Ovary (tissue), 3 donors: ENCODE results near the gene IP6K2.

Source experiments
- POLR2A ChIP-seq: fragments of 450-650 bp; IDR thresholded peaks from one replicate; pipeline ENCODE4 v1.6.1; 2017; ENCODE audit warnings: antibody characterized with exemption, mild to moderate bottlenecking, moderate library complexity
- TF ChIP-seq, protein P1 (sequence below), 3 donors: fragments of 450-650 bp in 2 of 3; fragments of 200-600 bp in 1 of 3; IDR thresholded peaks; one replicate each; pipeline versions ENCODE4 v1.5.1 to v1.8.0; 2016 to 2022; ENCODE audit warnings: antibody characterized with exemption in 3 of 3, mild to moderate bottlenecking in 1 of 3
- donor health status: DM: no; HTN: no; CAD: no.

DNA sequence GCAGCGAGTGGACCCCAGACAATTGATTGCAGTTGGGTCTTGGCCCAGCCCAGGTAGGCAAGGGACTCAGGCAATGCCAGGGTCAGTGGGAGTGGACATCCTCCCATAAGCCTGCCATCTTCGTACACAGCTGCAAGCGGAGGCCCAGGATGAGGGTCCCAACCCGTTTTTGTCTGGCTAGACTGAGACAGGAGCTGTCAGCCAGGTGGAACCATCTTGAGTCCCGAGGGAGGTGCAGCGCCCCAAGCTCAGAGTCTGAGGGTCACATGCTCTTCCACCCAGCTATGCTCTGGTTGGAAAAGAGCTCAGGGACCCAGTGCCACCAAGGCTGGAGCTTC is 22.6 kb upstream of the IP6K2 start:
- TF ChIP-seq, protein P1, sequence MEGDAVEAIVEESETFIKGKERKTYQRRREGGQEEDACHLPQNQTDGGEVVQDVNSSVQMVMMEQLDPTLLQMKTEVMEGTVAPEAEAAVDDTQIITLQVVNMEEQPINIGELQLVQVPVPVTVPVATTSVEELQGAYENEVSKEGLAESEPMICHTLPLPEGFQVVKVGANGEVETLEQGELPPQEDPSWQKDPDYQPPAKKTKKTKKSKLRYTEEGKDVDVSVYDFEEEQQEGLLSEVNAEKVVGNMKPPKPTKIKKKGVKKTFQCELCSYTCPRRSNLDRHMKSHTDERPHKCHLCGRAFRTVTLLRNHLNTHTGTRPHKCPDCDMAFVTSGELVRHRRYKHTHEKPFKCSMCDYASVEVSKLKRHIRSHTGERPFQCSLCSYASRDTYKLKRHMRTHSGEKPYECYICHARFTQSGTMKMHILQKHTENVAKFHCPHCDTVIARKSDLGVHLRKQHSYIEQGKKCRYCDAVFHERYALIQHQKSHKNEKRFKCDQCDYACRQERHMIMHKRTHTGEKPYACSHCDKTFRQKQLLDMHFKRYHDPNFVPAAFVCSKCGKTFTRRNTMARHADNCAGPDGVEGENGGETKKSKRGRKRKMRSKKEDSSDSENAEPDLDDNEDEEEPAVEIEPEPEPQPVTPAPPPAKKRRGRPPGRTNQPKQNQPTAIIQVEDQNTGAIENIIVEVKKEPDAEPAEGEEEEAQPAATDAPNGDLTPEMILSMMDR (IDR thresholded peaks at IDR 0.05) = no peak
- TF ChIP-seq POLR2A = no peak
